ENCODE data around the gene UNC5C. TPM values are rescaled to one million over a fixed set of nuclear protein-coding genes. Genes with fewer than 3 reads are reported as not detected.

Gene UNC5C
- total RNA-seq, 2 experiments from 2014 or later, result not detected

- ChIA-PET POLR2A (no interaction called here), CTCF (ENCODE audit: unreplicated experiment) (no interaction called here)
- no peaks in the 10 kb centered on the region for H3K4me1 ChIP-seq (ENCODE audit: insufficient read depth, low read length, poor library complexity, severe bottlenecking)
- intact Hi-C loops (cut with micrococcal nuclease; ENCODE audit: unreplicated experiment), result no loop called here
- H3K4me3 ChIP-seq (ENCODE audit: low read depth, low read length, poor library complexity, severe bottlenecking), result no peak overlapping the region
- H3K9me2 ChIP-seq (ENCODE audit: insufficient read depth, low read length), result no peaks in the 10 kb centered on the region
- no peaks in the 10 kb centered on the region for H3K79me2 ChIP-seq (ENCODE audit: insufficient read depth, low read depth, low read length)
- no peak overlapping the region for H2AFZ ChIP-seq (ENCODE audit: low read length)
- BruUV-seq (replicated peaks), result no TSS peak
- no peaks in the 10 kb centered on the region for H4K20me1 ChIP-seq (ENCODE audit: insufficient read depth, low read length)
- no peak overlapping the region for H3K27ac ChIP-seq (ENCODE audit: low read depth, low read length, poor library complexity, severe bottlenecking)
- no peaks in the 10 kb centered on the region for H3K9me3 ChIP-seq (ENCODE audit: low read length)
- DNase-seq (ENCODE audit: low spot score), result no peak
- H3K36me3 ChIP-seq (ENCODE audit: insufficient read depth, low read length), result no peaks in the 10 kb centered on the region
- TF ChIP-seq CTCF (conservative IDR thresholded peaks at IDR 0.05; ENCODE audit: low read length) (no peak), EZH2phosphoT487 (IDR thresholded peaks at IDR 0.05; ENCODE audit: borderline replicate concordance, low read depth, low read length) (no peak)
- H3K4me2 ChIP-seq (ENCODE audit: low read length), result no peak overlapping the region
Observed at GRCh38 chr4:95469617-95470016, 79.2 kb downstream of the UNC5C start.

GRCh38 chr4:95466791-95467190 is 82.0 kb downstream of the UNC5C start:
- Histone ChIP-seq H3K9me3 (ENCODE audit: low read length) (no peaks in the 10 kb centered on the region), H3K27ac (ENCODE audit: low read depth, low read length, poor library complexity, severe bottlenecking) (no peak overlapping the region), H3K9me2 (ENCODE audit: insufficient read depth, low read length) (no peaks in the 10 kb centered on the region), H3K4me1 (ENCODE audit: insufficient read depth, low read length, poor library complexity, severe bottlenecking) (no peaks in the 10 kb centered on the region), H3K4me3 (ENCODE audit: low read depth, low read length, poor library complexity, severe bottlenecking) (no peak overlapping the region), H3K4me2 (ENCODE audit: low read length) (no peak overlapping the region), H2AFZ (ENCODE audit: low read length) (no peak overlapping the region), H4K20me1 (ENCODE audit: insufficient read depth, low read length) (no peaks in the 10 kb centered on the region), H3K79me2 (ENCODE audit: insufficient read depth, low read depth, low read length) (no peaks in the 10 kb centered on the region), H3K36me3 (ENCODE audit: insufficient read depth, low read length) (no peaks in the 10 kb centered on the region)
- DNase-seq (ENCODE audit: low spot score), result no peak
- POLR2A ChIA-PET, result interaction anchor here (0.6 kb wide), 1 partner anchor 295 kb away, joined by 3 read pairs; no protein-coding TSS in a partner anchor
- no TSS peak for BruUV-seq (replicated peaks)
- TF ChIP-seq CTCF (conservative IDR thresholded peaks at IDR 0.05; ENCODE audit: low read length), result no peak
- no peak for TF ChIP-seq EZH2phosphoT487 (IDR thresholded peaks at IDR 0.05; ENCODE audit: borderline replicate concordance, low read depth, low read length)
- CTCF ChIA-PET (ENCODE audit: unreplicated experiment), result interaction anchor here (0.6 kb wide), 1 partner anchor 19 kb away, joined by 3 read pairs; no protein-coding TSS in a partner anchor
- intact Hi-C loops (cut with micrococcal nuclease; ENCODE audit: unreplicated experiment), result no loop called here

GRCh38 chr4:95465010-95465409 is 83.8 kb downstream of the UNC5C start:
- no peaks in the 10 kb centered on the region for H3K4me1 ChIP-seq (ENCODE audit: insufficient read depth, low read length, poor library complexity, severe bottlenecking)
- no peaks in the 10 kb centered on the region for H3K9me2 ChIP-seq (ENCODE audit: insufficient read depth, low read length)
- BruUV-seq (replicated peaks), result no TSS peak
- H3K36me3 ChIP-seq (ENCODE audit: insufficient read depth, low read length), result no peaks in the 10 kb centered on the region
- H4K20me1 ChIP-seq (ENCODE audit: insufficient read depth, low read length), result no peaks in the 10 kb centered on the region
- no peak overlapping the region for H3K4me2 ChIP-seq (ENCODE audit: low read length)
- no peak overlapping the region for H2AFZ ChIP-seq (ENCODE audit: low read length)
- intact Hi-C loops (cut with micrococcal nuclease; ENCODE audit: unreplicated experiment), result no loop called here
- H3K4me3 ChIP-seq (ENCODE audit: low read depth, low read length, poor library complexity, severe bottlenecking), result no peak overlapping the region
- no peak overlapping the region for H3K27ac ChIP-seq (ENCODE audit: low read depth, low read length, poor library complexity, severe bottlenecking)
- no peaks in the 10 kb centered on the region for H3K9me3 ChIP-seq (ENCODE audit: low read length)
- ChIA-PET CTCF (ENCODE audit: unreplicated experiment) (no interaction called here), POLR2A (no interaction called here)
- no peaks in the 10 kb centered on the region for H3K79me2 ChIP-seq (ENCODE audit: insufficient read depth, low read depth, low read length)
- no peak for DNase-seq (ENCODE audit: low spot score)
- TF ChIP-seq CTCF (conservative IDR thresholded peaks at IDR 0.05; ENCODE audit: low read length) (no peak), EZH2phosphoT487 (IDR thresholded peaks at IDR 0.05; ENCODE audit: borderline replicate concordance, low read depth, low read length) (no peak)
